ENCODE measurements around the gene PRR36.

DNA sequence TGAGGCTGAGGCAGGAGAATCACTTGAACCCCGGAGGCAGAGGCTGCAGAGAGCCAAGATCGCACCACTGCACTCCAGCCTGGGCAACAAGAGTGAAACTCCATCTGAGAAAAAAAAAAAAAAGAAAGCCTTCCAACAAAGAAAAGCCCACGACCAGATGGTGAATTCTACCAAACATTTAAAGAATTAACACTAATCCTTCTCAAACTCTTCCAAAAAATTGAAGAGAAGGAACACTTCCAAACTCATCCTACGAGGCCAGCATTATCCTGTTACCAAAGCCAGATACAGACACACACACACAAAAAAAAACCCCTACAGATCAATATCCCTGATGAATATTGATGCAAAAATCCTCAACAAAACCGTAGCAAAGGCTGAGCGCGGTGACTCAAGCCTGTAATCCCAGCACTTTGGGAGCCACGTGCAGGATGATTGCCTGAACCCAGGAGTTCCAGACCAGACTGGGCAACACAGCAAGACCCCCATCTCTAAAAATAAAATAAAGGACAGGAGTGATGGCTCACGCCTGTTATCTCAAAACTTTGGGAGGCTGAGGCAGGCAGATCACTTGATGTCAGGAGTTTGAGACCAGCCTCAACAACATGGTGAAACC is 50.4 kb downstream of the PRR36 start:
- TF ChIP-seq EP300 (IDR thresholded peaks at IDR 0.05; ENCODE audit: low read depth) (no peak), CTCF (IDR thresholded peaks at IDR 0.05) (no peak), POLR2A (IDR thresholded peaks at IDR 0.05) (no peak)
